ENCODE measurements around the gene HPS4. TPM values are rescaled to one million over a fixed set of nuclear protein-coding genes. Genes with fewer than 3 reads are reported as not detected.

HPS4 gene
- total and polyA plus RNA-seq, 2 experiments from 2014 or later, result 16.2 to 27.1 TPM

DNA sequence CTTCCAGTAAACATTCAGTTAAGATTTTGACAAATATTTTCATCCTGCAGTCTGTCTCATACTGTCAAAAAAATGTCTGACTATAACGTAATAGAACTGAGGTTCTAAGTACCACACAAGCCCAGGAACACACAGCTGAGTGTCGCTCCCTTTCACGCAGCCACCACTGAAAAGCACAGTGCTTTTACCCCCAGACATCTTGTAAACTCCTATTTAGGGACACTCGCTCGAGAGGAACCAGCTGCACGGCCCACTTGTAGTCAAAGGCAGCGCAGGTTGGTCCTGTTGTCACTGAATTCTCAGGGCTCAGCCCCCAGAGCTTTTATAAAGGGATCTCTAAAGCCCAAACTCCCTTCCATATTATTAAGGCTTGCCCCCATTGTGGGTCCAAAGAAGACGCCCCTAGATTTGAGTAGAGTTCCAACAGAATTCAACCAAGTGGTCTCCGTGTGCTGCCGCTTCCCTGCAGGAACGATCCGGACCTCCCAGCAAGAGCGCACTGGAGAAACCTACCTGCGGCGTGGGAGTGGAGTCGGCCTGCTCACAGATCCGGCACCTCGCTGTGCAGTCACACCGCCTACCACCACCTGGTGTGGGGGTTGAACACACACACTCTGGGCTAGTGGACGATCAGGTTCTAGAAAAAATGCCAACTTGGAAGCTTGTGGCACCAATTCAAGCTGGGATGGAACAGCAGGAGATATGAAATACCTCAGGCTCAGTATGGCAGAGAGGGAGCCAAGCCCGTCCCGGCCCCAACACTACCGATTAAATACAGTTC, 31.2 kb downstream of the HPS4 start:
- DNase-seq, result no peak
- no peaks in the 10 kb centered on the region for H3K4me1 ChIP-seq (ENCODE audit: insufficient read depth)
- no peaks in the 10 kb centered on the region for H3K9me2 ChIP-seq (ENCODE audit: insufficient read depth)
- WGBS, 2 experiments (ENCODE audit: low coverage in 1 of 2, low lambda C conversion rate in 2 of 2, missing lambda C conversion rate in 2 of 2), result 92 to 94% methylated on average over 23 of the region's 23 CpGs
- in situ Hi-C loops (cut with MboI), result no loop called here
- no peak overlapping the region for H3K9ac ChIP-seq
- H3F3A ChIP-seq (ENCODE audit: insufficient read depth), result no peaks in the 10 kb centered on the region
- no peaks in the 10 kb centered on the region for H4K20me1 ChIP-seq (ENCODE audit: insufficient read depth)
- no peak overlapping the region for H3K27ac ChIP-seq
- no peak overlapping the region for H2AFZ ChIP-seq
- no peak overlapping the region for H3K4me3 ChIP-seq
- no peaks in the 10 kb centered on the region for H3K9me3 ChIP-seq (ENCODE audit: low read depth)
- H3K4me2 ChIP-seq (ENCODE audit: unreplicated experiment), result no peak overlapping the region
- no peaks in the 10 kb centered on the region for H3K79me2 ChIP-seq (ENCODE audit: insufficient read depth)
- H3K27me3 ChIP-seq (replicated peaks; ENCODE audit: insufficient read depth), result no peaks in the 10 kb centered on the region
- H3K36me3 ChIP-seq (ENCODE audit: low read depth), result no peaks in the 10 kb centered on the region
- TF ChIP-seq EZH2phosphoT487 (IDR thresholded peaks at IDR 0.05; ENCODE audit: insufficient read depth, low read depth) (no peak), EZH2 (IDR thresholded peaks at IDR 0.05; ENCODE audit: insufficient read depth, poor library complexity, severe bottlenecking) (no peak)

- H3K4me2 ChIP-seq (ENCODE audit: unreplicated experiment), result no peak overlapping the region
- H3K9me2 ChIP-seq (ENCODE audit: insufficient read depth), result no peaks in the 10 kb centered on the region
- H3K79me2 ChIP-seq (ENCODE audit: insufficient read depth), result no peaks in the 10 kb centered on the region
- no peaks in the 10 kb centered on the region for H3K27me3 ChIP-seq (replicated peaks; ENCODE audit: insufficient read depth)
- no peak overlapping the region for H3K27ac ChIP-seq
- TF ChIP-seq EZH2phosphoT487 (IDR thresholded peaks at IDR 0.05; ENCODE audit: insufficient read depth, low read depth) (no peak), EZH2 (IDR thresholded peaks at IDR 0.05; ENCODE audit: insufficient read depth, poor library complexity, severe bottlenecking) (no peak)
- no peaks in the 10 kb centered on the region for H4K20me1 ChIP-seq (ENCODE audit: insufficient read depth)
- 78 to 81% methylated on average over 9 of the region's 9 CpGs for WGBS, 2 experiments (ENCODE audit: low coverage in 1 of 2, low lambda C conversion rate in 2 of 2, missing lambda C conversion rate in 2 of 2)
- H3K9ac ChIP-seq, result no peak overlapping the region
- H3K4me3 ChIP-seq, result no peak overlapping the region
- H3K4me1 ChIP-seq (ENCODE audit: insufficient read depth), result no peaks in the 10 kb centered on the region
- in situ Hi-C loops (cut with MboI), result no loop called here
- H3F3A ChIP-seq (ENCODE audit: insufficient read depth), result no peaks in the 10 kb centered on the region
- no peak overlapping the region for H2AFZ ChIP-seq
- no peaks in the 10 kb centered on the region for H3K9me3 ChIP-seq (ENCODE audit: low read depth)
- DNase-seq, result no peak
- no peaks in the 10 kb centered on the region for H3K36me3 ChIP-seq (ENCODE audit: low read depth)
These were observed 33.0 kb downstream of the HPS4 start for GRCh38 chr22:26450453-26451185.

DNA sequence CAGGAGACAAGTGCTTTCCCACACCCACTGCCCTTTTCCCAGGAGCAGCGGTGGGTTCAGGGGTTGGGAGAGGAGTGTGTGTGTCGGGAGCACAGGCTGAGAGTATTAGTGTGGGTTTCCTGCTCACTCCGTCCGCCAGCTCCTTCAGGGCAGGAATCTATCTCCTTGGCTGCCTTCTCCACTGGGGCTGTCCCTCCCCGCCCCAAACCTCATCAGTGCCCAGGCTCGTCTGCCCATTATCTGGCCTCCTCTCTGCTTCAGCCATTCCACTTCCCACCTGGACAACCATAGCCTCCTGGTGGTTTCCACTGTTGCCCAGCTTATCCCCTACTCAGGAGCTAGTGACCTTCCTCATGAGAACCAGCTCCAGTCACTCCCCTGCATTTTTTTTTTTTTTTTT, 34.6 kb downstream of the HPS4 start:
- H3K9me2 ChIP-seq (ENCODE audit: insufficient read depth), result no peaks in the 10 kb centered on the region
- in situ Hi-C loops (cut with MboI), result no loop called here
- no peak overlapping the region for H3K9ac ChIP-seq
- H3K27ac ChIP-seq, result no peak overlapping the region
- no peak for DNase-seq
- no peaks in the 10 kb centered on the region for H3K36me3 ChIP-seq (ENCODE audit: low read depth)
- H2AFZ ChIP-seq, result no peak overlapping the region
- H3K79me2 ChIP-seq (ENCODE audit: insufficient read depth), result no peaks in the 10 kb centered on the region
- H3F3A ChIP-seq (ENCODE audit: insufficient read depth), result no peaks in the 10 kb centered on the region
- H3K4me1 ChIP-seq (ENCODE audit: insufficient read depth), result no peaks in the 10 kb centered on the region
- no peak overlapping the region for H3K4me2 ChIP-seq (ENCODE audit: unreplicated experiment)
- no peak overlapping the region for H3K4me3 ChIP-seq
- TF ChIP-seq EZH2 (IDR thresholded peaks at IDR 0.05; ENCODE audit: insufficient read depth, poor library complexity, severe bottlenecking) (no peak), EZH2phosphoT487 (IDR thresholded peaks at IDR 0.05; ENCODE audit: insufficient read depth, low read depth) (no peak)
- no peaks in the 10 kb centered on the region for H3K27me3 ChIP-seq (replicated peaks; ENCODE audit: insufficient read depth)
- 70 to 72% methylated on average over 6 of the region's 6 CpGs for WGBS, 2 experiments (ENCODE audit: low coverage in 1 of 2, low lambda C conversion rate in 2 of 2, missing lambda C conversion rate in 2 of 2)
- H3K9me3 ChIP-seq (ENCODE audit: low read depth), result no peaks in the 10 kb centered on the region
- no peaks in the 10 kb centered on the region for H4K20me1 ChIP-seq (ENCODE audit: insufficient read depth)

- 71 to 72% methylated on average over 5 of the region's 5 CpGs for whole genome bisulfite sequencing, 2 experiments (ENCODE audit: low coverage in 1 of 2, low lambda C conversion rate in 2 of 2, missing lambda C conversion rate in 2 of 2)
- Histone ChIP-seq H4K20me1 (ENCODE audit: insufficient read depth) (no peaks in the 10 kb centered on the region), H3K4me2 (ENCODE audit: unreplicated experiment) (no peak overlapping the region), H3K79me2 (ENCODE audit: insufficient read depth) (no peaks in the 10 kb centered on the region), H3K27me3 (replicated peaks; ENCODE audit: insufficient read depth) (no peaks in the 10 kb centered on the region), H3K27ac (no peak overlapping the region), H3K9me2 (ENCODE audit: insufficient read depth) (no peaks in the 10 kb centered on the region), H3F3A (ENCODE audit: insufficient read depth) (no peaks in the 10 kb centered on the region), H3K4me3 (no peak overlapping the region), H3K36me3 (ENCODE audit: low read depth) (no peaks in the 10 kb centered on the region), H3K9ac (no peak overlapping the region), H3K4me1 (ENCODE audit: insufficient read depth) (no peaks in the 10 kb centered on the region), H3K9me3 (ENCODE audit: low read depth) (no peaks in the 10 kb centered on the region), H2AFZ (no peak overlapping the region)
- DNase-seq, result no peak
- in situ Hi-C loops (cut with MboI), result no loop called here
- TF ChIP-seq EZH2 (IDR thresholded peaks at IDR 0.05; ENCODE audit: insufficient read depth, poor library complexity, severe bottlenecking) (no peak), EZH2phosphoT487 (IDR thresholded peaks at IDR 0.05; ENCODE audit: insufficient read depth, low read depth) (no peak)
These were observed 35.2 kb downstream of the HPS4 start for GRCh38 chr22:26448334-26448733.
